GM19395 (cell line): ENCODE data around the gene PTPRN2.

ENCODE experiments used
- ATAC-seq: cut with Tn5 transposase; IDR thresholded peaks from one replicate; pipeline ENCODE4 v1.9.1; 2021; ENCODE audit warnings: mild to moderate bottlenecking, moderate library complexity; ENCODE audit not compliant: unreplicated experiment

PTPRN2 gene

GRCh38 chr7:158556721-158557440 is 30.7 kb downstream of the PTPRN2 start:
- ATAC-seq: no peak

GRCh38 chr7:158555034-158555520 is 32.5 kb downstream of the PTPRN2 start:
- no peak for ATAC-seq

GRCh38 chr7:158550886-158551452 is 36.7 kb downstream of the PTPRN2 start:
- no peak for ATAC-seq

GRCh38 chr7:158550394-158550700 is 37.3 kb downstream of the PTPRN2 start:
- no peak for ATAC-seq

- ATAC-seq: no peak
These were observed 37.8 kb downstream of the PTPRN2 start for GRCh38 chr7:158549616-158550393.

- ATAC-seq: no peak
These were observed 38.4 kb downstream of the PTPRN2 start for GRCh38 chr7:158549176-158549615.

- no peak for ATAC-seq
These were observed 38.9 kb downstream of the PTPRN2 start for GRCh38 chr7:158548726-158549125.

- ATAC-seq: no peak
These were observed 39.8 kb downstream of the PTPRN2 start for GRCh38 chr7:158547817-158548216.

- ATAC-seq: no peak
These were observed 41.0 kb downstream of the PTPRN2 start for GRCh38 chr7:158546626-158547025.

- ATAC-seq: no peak
These were observed 41.4 kb downstream of the PTPRN2 start for GRCh38 chr7:158546214-158546613.

- ATAC-seq: no peak
These were observed 42.9 kb downstream of the PTPRN2 start for GRCh38 chr7:158544708-158545107.

GRCh38 chr7:158543840-158544239 is 43.8 kb downstream of the PTPRN2 start:
- ATAC-seq: no peak

GRCh38 chr7:158542651-158543566 is 44.7 kb downstream of the PTPRN2 start:
- ATAC-seq: no peak

- ATAC-seq: peak; percentile 82
These were observed 46.1 kb downstream of the PTPRN2 start for GRCh38 chr7:158541346-158542010.

- ATAC-seq: no peak
These were observed 47.9 kb downstream of the PTPRN2 start for GRCh38 chr7:158539711-158540146.

- no peak for ATAC-seq
These were observed 49.3 kb downstream of the PTPRN2 start for GRCh38 chr7:158538156-158538946.

- no peak for ATAC-seq
These were observed 50.1 kb downstream of the PTPRN2 start for GRCh38 chr7:158537516-158537882.

- no peak for ATAC-seq
These were observed 50.6 kb downstream of the PTPRN2 start for GRCh38 chr7:158536871-158537515.

GRCh38 chr7:158535079-158535478 is 52.5 kb downstream of the PTPRN2 start:
- no peak for ATAC-seq
